ENCODE measurements around the gene TRAPPC12.

Gene TRAPPC12

GRCh38 chr2:3409627-3410170, 30.2 kb downstream of the TRAPPC12 start:
- DNase-seq: no peak

GRCh38 chr2:3411103-3411502, 31.6 kb downstream of the TRAPPC12 start:
- no peak for DNase-seq

GRCh38 chr2:3413697-3414096, 34.2 kb downstream of the TRAPPC12 start:
- DNase-seq: no peak

DNA sequence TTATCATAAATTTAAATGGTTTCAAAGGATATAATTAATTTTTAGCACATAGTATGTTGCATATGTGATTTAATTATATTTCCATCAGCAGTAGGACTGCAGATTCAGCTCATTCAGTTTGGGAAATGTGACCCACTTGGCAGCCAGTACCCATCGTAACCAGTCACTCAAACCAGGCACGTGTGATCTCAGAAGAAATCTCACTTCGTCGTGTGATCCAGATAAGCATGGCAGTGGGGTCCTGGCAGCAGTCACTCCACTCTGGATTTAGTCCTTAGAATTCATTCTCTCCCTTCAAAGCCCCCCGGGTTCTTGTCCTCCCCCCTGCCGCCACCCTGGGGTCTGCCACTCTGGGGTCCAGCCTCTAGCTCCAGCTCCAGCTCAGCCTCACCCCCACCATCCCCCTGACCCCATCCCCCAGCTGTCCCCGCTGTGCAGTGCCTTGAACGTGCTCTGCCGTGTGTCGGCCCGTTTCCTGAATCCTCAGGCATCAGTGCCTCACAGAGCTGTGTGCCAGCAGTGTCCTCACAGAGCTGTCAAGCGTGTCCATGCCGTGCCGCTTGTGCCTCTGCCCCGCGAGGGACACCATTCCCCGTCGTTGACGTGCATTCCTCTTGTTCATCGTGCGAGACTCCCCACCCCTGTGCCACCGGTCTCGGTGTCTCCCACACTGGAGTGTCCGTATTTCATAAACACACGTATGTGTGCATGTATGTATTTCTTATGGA, 34.8 kb downstream of the TRAPPC12 start:
- no peak for DNase-seq

DNA sequence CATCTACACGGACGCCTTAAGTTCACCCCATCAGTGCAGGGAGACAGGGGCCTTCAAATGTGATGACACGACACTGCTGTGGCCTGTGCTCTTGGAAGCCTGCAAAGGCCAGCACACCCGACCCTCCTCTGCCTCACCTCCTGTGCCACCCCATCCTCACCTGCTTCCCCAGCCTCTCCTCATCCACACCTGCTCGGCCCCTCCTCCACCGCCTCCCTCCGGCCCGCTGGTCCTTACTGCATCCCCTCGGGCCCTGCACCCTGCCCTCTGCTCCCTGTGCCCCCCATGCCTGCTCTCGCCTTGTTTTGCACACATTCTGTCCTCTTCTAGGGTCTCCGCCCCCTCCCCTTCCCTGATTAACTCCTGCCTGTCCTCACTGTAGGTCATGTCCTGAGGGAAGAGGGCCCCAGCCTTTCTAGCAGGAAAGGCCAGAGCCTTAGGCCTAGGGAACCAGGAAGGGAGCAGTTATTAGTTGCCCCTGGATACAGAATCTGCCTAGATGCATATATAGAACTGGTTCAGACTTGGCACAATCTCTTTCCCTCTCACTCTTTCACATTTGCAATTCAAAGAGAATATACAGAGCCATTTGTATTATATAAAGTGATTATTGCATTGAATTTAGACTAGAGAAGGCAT, 39.4 kb downstream of the TRAPPC12 start:
- DNase-seq: no peak

DNA sequence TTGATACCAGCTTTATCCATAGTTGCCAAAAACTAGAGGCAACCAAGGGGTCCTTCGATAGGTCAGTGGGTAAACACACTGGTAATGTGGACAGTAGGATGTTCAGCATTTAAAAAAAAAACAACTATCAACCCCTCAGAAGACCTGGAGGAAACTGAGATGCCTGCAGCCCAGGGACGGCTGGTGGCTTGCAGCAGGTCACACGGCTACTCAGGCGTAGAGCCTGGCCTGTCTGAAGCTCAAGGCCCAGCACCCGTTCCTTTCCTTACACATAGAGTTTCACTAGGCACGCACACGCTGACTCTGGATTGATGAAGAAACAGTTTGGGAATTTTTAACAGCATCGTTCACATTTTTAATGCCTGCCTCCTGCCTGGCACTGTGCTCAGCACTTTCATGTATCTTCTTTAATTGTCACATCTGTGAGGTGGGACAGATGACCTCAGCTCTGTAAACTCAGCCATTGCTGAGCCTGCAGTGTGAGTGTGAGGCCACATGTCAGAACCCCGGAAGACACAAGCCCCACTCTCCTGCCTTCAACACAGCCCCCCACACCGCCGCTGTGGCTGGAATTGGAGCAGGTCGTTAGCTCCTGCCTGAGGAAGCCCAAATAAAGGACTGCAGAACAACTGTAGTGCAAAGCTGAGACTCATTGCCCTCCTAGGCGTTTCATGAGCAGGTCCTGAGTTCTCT, 40.7 kb downstream of the TRAPPC12 start:
- no peak for DNase-seq

- no peak for DNase-seq
These were observed 41.4 kb downstream of the TRAPPC12 start for GRCh38 chr2:3420769-3421397.

GRCh38 chr2:3421580-3421979, 42.1 kb downstream of the TRAPPC12 start:
- no peak for DNase-seq

- DNase-seq: no peak
These were observed 42.8 kb downstream of the TRAPPC12 start for GRCh38 chr2:3422161-3422779.

GRCh38 chr2:3423492-3424170, 44.1 kb downstream of the TRAPPC12 start:
- DNase-seq: no peak

DNA sequence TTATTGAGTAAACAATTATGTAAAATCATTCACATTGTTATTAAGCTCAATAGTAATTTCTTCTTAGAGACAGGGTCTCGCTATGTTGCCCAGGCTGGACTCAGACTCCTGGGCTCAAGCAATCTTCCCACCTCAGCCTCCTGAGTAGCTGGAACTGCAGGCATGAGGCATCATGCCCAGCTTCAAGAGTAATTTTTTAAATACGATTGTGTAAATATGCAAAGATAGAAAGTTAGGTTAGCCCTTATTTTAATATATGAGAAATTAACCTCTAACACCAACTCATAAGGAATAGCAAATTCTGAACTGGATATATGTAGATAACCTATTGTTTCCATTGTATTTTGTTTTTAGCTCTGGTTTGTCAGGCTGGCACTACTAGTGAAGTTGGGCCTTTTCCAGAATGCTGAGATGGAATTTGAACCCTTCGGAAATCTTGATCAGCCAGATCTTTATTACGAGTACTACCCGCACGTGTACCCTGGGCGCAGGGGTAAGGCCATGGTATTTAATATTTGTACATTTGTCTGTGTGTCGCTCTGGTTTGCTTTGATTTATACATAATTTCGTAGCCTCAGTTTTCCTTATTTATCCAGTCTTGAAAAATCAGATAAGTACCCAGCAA, 44.8 kb downstream of the TRAPPC12 start:
- no peak for DNase-seq

GRCh38 chr2:3426615-3427014, 47.1 kb downstream of the TRAPPC12 start:
- DNase-seq: no peak

DNA sequence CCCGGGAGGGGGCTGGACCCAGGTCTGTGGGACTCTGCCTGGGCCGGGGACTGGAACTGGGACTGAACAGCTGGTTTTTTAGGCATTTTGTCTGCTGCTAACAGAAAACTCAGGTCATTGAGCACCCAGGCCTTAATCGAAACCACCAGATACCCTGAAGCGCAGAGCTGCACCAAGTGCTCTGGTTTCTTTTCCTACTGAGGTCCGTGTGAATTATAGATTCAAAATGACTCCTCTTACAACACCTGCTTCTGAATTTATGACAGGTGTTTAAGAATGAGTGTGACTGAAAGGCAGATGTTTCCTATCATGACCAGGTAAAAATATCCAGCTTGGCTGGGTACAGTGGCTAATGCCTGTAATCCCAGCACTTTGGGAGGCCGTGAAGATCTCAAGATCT, 47.8 kb downstream of the TRAPPC12 start:
- no peak for DNase-seq

GRCh38 chr2:3428577-3428976, 49.1 kb downstream of the TRAPPC12 start:
- DNase-seq: no peak

DNA sequence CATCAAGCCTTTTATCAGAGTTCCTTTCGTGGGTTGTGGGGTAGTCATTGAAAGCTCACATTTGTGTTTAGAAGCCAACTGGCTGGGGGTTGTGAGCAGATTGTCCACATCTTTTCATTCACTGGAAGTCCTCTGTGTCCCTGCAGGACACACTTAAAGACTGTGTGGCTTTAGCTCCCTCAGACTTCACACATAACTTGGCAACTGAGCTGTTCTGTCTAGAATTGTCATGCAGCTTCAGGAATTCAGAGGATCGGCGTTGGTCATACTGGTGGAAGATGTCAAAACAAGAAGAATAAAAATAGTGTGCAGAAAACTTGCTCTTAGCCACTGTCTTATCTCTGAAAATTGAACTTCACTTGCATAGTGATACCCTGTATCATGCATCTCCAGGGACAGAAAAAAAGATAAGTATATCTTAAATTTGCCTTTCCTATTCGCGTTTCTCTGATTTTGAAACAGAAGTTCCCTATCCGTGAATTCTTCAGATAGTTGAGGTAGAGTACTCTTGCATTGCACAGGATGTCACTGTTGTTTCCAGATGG, 49.6 kb downstream of the TRAPPC12 start:
- DNase-seq: no peak

DNA sequence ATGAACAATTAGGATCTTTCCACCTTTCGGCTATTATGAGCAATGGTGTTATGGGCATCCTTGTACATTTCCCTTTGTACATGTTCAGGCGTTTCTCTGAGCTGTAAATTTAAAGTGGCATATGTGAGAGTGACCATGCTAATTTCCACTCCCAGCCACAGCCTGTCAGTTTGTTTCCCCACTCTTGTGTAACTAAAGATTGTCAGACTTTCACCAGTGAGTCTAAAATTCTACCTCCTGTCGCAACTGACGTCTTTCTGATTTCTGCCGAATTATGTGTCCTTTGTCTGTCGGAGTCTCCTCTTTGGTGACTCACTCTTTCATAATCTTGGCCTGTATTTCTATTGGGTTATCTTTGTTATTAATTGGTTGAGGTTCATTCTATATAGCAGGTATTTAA, 50.7 kb downstream of the TRAPPC12 start:
- DNase-seq: no peak

DNA sequence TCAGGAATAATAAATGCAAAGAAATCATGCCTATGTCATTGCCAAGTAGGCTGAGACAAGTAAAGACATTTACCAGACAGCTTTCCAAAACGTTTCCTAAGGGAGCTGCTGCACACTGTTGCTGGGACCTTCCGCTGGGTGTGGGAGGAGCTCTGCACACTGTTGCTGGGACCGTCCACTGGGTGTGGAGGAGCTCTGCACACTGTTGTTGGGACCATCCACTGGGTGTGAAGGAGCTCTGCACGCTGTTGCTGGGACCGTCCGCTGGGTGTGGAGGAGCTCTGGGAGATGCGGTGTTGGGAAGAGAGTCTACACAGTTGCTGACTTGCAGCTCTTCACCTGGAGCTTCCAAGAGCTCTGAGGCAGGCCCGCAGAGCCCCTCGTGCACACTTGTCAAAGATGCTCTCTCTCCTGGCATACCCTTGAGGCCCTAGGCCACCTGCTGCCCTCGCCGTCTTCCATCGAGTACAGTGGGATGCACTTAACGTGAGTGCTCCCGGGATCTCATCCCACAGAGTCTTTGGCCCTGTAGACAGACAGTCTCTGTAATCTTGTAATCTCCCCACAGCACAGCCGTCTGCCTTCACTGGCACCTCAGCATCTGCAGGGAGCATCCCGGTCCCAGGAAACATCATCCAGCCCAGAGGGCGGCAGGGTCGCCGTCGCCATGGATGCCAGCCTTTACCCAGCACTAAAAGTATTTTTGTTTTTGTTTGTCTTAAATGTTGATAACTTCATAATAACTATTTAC, 51.4 kb downstream of the TRAPPC12 start:
- DNase-seq: no peak

- DNase-seq: no peak
These were observed 52.6 kb downstream of the TRAPPC12 start for GRCh38 chr2:3432067-3432466.

DNA sequence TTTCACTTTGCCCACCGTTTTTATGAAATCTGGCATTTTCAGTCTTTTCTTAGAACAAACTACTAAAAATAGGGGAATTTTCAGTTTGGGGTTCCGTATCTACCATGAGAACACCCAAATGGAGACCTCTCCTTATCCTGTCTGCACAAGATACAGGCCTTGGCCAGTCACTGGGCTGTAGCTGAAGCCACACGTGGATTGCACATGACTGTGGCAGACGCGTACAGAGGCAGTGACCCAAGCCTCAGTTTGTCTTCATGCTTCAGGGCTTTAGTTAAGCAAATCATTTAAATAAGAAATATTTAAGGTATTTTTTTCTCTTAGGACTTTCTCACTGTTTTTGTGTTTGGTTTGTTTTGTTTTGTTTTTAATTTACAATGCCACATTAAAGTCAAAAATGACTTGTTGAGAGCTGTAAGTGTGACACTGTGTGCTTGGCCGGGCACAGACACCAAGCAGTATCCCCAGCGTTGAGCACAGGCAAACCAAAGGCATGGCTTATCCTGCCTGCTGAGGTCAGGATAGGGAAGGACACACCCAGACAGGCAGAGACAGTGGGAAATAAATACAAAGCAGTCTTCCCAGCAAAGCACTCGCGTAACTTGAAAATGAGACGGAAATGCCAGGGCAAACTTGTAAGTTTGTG, 53.3 kb downstream of the TRAPPC12 start:
- no peak for DNase-seq

- DNase-seq: no peak
These were observed 53.8 kb downstream of the TRAPPC12 start for GRCh38 chr2:3433339-3433699.

Measured in cerebellar nuclear complex (tissue), 1 donor.